H1 (cell line): ENCODE measurements around the gene CORIN. TPM values are rescaled to one million over a fixed set of nuclear protein-coding genes. Genes with fewer than 3 reads are reported as not detected.

Experiments used
- ATF2 ChIP-seq: IDR thresholded peaks from 2 replicates; pipeline ENCODE4 v1.6.1; 2012; ENCODE audit warnings: low read length, inconsistent platforms
- E2F6 ChIP-seq: IDR thresholded peaks from 2 replicates; pipeline ENCODE4 v1.6.1; 2012; ENCODE audit warnings: inconsistent platforms
- EP300 ChIP-seq, 2 experiments: IDR thresholded peaks; 1 replicate in 1 of 2; 2 replicates in 1 of 2; pipeline ENCODE4 v1.6.1; 2011 to 2012; ENCODE audit warnings: low read depth in 2 of 2, low read length in 2 of 2, mild to moderate bottlenecking in 2 of 2, borderline replicate concordance in 1 of 2, inconsistent platforms in 1 of 2, moderate library complexity in 1 of 2
- RAD21 ChIP-seq, 2 experiments: IDR thresholded peaks in 1 of 2; conservative IDR thresholded peaks in 1 of 2; 2 replicates each; pipeline ENCODE4 v1.6.1; 2011; ENCODE audit warnings: low read depth in 2 of 2, low read length in 2 of 2, improper control_type of control experiment in 1 of 2, inconsistent platforms in 1 of 2, mild to moderate bottlenecking in 1 of 2, moderate library complexity in 1 of 2
- SIN3A ChIP-seq, 2 experiments: IDR thresholded peaks in 1 of 2; conservative IDR thresholded peaks in 1 of 2; 2 replicates each; pipeline ENCODE4 v1.6.1; 2011 to 2012; ENCODE audit warnings: low read length in 2 of 2, improper control_type of control experiment in 1 of 2, low read depth in 1 of 2, mild to moderate bottlenecking in 1 of 2
- SUZ12 ChIP-seq: fragments of 200-600 bp; sonication (generic); IDR thresholded peaks from 2 replicates; pipeline ENCODE4 v1.6.1; 2012; ENCODE audit warnings: mild to moderate bottlenecking, inconsistent platforms, low read length, moderate library complexity, mixed read lengths
- polyA plus RNA-seq, 7 experiments: library from polyadenylated mRNA; depleted of rRNA in 3 of 7; stranded (reverse) in 5 of 7; unstranded in 2 of 7; fragments of >200 nt in 5 of 7; fragments of 200-250 nt in 2 of 7; gene quantifications; 1 replicate in 5 of 7; 2 replicates in 1 of 7; 4 replicates in 1 of 7; pipeline versions ENCODE4 v1.2.1 to v1.2.3, GENCODE V29; 2011 to 2013; ENCODE audit warnings: missing spikeins in 2 of 7, mixed read lengths in 2 of 7
- total RNA-seq: library from RNA; stranded (reverse); fragmentation: NEBNext Ultra II Directional; extraction: Animal tissue kit (Norgen Biotek cat#: 25700); gene quantifications from 2 replicates; pipeline ENCODE4 v1.2.1, GENCODE V29; 2021
- TF ChIP-seq, protein P1 (sequence below): IDR thresholded peaks from 2 replicates; pipeline ENCODE4 v1.6.1; 2012; ENCODE audit warnings: inconsistent platforms

Gene CORIN
- total and polyA plus RNA-seq, 2 of the 8 experiments (the other 6 are each of a cell fraction or from before 2014, with no cell fraction given): 0.09 to 0.32 TPM

GRCh38 chr4:47827343-47828047 lies 10.4 kb downstream of the CORIN start (continued):
- TF ChIP-seq SIN3A (conservative IDR thresholded peaks at IDR 0.05 in 1 of 2, IDR thresholded peaks at IDR 0.05 in 1 of 2; ENCODE audit: low read depth in 1 of 2, low read length in 2 of 2) (no peak), E2F6 (no peak), EP300 (IDR thresholded peaks at IDR 0.05; ENCODE audit: borderline replicate concordance in 1 of 2, low read depth in 2 of 2, low read length in 2 of 2) (no peak), SUZ12 (no peak), RAD21 (IDR thresholded peaks at IDR 0.05 in 1 of 2, conservative IDR thresholded peaks at IDR 0.05 in 1 of 2; ENCODE audit: low read depth in 2 of 2, low read length in 2 of 2) (no peak), ATF2 (no peak)
- TF ChIP-seq, protein P1, sequence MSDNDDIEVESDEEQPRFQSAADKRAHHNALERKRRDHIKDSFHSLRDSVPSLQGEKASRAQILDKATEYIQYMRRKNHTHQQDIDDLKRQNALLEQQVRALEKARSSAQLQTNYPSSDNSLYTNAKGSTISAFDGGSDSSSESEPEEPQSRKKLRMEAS: no peak
